HG02798 (cell line): ENCODE measurements around the gene DBF4B.
"Not testable (repeated sequence)": the region's sequence is repeated elsewhere in the genome, so short reads cannot be mapped to it uniquely, and the experiment has no call there.

Experiments used
- ATAC-seq: cut with Tn5 transposase; IDR thresholded peaks from one replicate; pipeline ENCODE4 v1.9.1; 2021; ENCODE audit warnings: mild to moderate bottlenecking; ENCODE audit not compliant: unreplicated experiment, poor library complexity

DBF4B gene

DNA sequence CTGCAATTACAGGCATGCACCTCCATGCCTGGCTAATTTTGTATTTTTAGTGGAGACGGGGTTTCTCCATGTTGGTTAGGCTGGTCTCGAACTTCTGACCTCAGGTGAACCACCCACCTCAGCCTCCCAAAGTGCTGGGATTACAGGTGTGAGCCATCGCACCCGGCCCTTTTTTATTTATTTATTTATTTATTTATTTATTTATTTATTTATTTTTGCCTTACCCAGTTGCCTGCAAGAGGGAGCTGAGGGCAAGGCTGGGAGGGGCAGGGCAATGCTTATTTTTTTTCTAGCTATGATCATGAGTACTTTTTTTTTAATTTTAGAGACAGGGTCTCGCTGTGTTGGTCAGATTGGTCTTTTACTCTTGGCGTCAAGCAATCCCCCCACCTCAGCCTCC lies 17.7 kb downstream of the DBF4B start:
- ATAC-seq = not testable (repeated sequence)

- no peak for ATAC-seq
Observed at GRCh38 chr17:44733753-44734152, 25.3 kb downstream of the DBF4B start.

- no peak for ATAC-seq
Observed at GRCh38 chr17:44734272-44734671, 25.8 kb downstream of the DBF4B start.

DNA sequence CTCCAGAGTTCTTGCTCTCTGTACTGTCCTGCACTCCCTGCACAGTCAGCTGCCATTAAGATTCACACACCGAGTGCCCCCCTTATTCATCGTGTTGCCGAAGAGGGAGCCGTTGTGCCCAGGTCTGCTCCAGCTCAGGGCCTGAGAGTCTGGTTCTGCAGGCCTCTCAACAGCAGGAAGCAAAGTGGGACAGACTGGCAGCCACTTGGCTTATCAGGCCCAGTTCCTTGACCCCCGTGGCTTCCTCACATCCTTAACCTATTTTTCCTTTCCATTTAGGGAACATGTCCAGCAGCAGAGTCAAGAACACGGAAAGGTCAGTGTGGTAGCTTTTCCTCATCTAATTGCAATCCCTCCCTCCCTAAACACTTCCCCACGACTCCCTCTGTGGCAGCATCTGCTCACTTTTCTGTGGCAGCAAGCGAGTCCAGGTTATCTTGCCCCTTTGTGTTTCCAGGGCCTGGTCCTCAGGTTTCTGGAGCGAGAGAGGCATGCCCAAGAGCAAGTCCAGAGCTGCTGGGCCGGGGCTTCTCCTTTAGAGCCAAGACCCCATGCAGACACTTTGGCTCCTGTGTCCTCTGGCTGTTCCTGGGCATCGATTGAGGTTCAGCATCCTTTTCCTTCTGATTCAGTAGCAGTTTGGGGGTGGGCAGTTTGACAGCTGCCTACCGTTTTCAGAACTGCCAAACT lies 28.2 kb downstream of the DBF4B start:
- no peak for ATAC-seq

- peak; percentile 36 for ATAC-seq
Observed at GRCh38 chr17:44738214-44738906, 29.9 kb downstream of the DBF4B start.

DNA sequence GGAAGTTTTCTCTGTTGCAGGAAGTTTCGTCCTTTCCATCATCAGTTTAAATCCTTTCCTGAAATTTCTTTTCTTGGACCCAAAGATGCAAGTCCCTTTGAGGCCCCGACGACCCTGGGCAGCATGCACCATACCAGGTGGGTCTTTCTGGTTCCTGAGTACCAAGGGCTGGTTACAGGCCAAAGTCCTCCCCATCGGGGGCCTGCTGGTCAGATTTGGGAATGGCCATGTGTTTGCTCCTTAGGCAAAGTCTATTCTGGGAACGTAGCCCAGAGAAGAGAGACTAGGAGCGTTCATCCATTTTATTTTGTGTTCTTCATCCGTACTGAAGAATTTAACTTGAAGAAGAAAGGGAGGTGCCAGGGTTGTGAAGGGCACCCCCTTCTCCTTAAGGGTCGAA lies 32.9 kb downstream of the DBF4B start:
- ATAC-seq = no peak

- ATAC-seq = no peak
Observed at GRCh38 chr17:44745301-44745700, 36.8 kb downstream of the DBF4B start.

GRCh38 chr17:44745738-44746137 lies 37.3 kb downstream of the DBF4B start:
- not testable (repeated sequence) for ATAC-seq

GRCh38 chr17:44747566-44747965 lies 39.1 kb downstream of the DBF4B start:
- no peak for ATAC-seq

GRCh38 chr17:44749076-44749979 lies 40.9 kb downstream of the DBF4B start:
- ATAC-seq = no peak

DNA sequence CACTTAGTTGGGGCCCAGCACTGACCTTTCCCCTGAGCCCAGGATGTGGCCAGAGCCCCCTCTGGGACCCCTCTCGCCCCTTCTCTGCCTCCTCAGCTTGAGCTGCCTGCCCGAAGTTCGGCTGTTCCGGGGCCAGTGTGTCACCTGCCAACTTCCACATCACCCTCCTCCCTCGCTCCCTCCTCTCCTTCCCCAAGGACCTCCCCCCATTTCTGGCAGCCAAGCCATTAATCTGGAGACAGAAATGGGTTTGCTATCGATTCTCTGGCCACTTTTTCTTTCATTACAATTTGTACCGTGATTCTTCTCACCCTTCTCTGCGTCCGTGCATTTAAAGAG lies 41.5 kb downstream of the DBF4B start:
- ATAC-seq = no peak

GRCh38 chr17:44751331-44751730 lies 42.9 kb downstream of the DBF4B start:
- no peak for ATAC-seq

- ATAC-seq = no peak
Observed at GRCh38 chr17:44751806-44752205, 43.3 kb downstream of the DBF4B start.

DNA sequence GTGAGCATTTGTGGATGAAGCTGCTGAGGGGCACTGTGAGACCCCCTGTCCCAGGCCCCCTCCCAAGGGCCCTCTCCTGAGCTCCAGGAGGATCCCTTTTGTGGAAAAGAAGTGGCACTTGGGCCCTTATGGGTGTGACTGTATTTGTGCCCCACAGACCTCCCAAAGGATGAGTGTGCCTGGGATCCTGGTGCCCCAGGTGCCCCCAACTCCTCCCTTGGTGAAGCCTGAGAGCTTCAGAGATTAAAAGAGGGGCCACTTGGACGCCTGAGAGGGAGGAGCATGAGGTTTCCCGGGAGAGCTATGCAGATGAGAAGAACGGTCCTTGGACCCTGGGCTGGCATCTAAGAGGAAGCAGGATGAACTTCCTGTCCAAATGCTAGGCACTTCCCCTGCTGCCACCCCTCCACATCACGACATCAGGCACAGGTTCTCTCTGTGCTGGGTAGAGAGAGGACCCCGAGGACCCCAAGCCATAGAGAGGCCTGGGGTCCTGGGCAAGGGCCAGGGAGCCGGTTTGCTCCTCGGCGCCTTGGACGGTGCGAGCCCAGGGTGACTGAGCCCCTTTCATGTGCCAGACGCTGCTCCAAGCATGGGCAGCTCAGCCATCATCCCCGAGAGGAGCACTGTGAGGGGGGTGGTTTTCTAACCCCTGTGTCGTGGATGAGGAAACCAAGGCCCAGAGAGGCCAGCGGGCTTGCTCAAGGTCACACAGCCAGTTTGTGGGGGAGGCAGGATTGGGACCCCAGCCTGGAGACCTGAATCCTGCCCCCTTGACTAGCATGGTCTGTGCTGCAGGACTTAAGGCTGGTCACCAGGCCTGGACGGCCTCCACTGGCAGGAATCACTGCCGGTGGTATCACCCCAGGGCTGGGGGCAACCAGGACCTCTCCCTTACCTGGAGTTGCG lies 44.7 kb downstream of the DBF4B start:
- no peak for ATAC-seq

DNA sequence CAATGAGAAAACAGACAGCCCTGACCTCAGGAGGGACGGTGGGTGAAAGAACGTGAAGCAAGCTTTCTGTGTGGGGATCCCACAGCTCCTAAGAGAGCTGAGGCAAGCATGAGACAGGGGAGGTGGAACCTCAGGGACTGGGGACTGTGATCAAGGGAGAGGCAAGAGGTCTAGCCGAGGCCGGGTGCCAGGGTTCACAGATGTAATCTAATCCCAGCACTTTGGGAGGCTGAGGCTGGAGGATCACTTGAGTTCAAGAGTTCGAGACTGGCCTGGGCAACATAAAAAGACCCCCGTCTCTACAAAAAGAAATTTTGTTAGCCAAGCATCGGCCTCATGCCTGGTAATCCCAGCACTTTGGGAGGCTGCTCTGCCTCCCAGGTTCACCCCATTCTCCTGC lies 45.8 kb downstream of the DBF4B start:
- ATAC-seq = no peak

DNA sequence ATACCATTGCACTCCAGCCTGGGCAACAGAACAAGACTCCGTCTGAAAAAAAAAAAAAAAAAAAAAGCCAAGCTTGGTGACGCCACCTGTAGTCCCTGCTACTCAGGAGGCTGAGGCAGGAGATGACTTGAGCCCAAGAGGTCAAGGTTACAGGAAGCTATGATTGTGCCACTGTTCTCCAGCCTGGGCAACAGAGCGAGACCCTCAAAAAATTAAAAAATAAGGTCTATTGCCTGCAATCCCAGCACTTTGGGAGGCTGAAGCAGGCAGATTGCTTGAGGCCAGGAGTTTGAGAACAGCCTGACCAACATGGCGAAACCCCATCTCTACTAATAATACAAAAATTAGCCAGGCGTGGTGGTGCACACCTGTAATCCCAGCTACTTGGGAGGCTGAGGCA lies 46.7 kb downstream of the DBF4B start:
- ATAC-seq = not testable (repeated sequence)

GRCh38 chr17:44757045-44757917 lies 48.8 kb downstream of the DBF4B start:
- ATAC-seq = no peak

DNA sequence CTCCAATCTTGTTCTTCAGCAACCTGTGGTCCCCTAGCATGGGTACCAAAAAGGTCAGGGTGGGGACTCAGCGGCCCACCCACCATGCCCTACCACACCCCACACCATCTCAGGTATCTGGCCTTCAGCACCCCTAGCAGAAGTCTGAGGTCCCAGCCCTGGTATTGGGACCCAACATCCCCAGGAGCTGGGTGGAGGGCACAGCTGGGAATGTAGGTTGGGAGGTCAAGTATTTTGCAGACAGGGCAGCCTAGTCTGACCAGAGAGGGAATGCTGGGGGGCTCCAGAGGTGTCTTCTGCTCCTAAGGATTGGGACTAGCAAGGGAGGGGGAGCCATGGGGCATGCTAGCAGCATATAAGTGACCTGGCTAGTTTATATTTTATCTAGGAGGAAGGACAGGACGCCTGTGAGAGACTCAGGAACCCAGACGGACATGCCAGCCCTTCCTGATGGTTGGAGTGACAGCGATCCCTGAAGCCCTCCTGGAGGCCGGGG lies 49.5 kb downstream of the DBF4B start:
- no peak for ATAC-seq
